Smooth muscle cell (in vitro differentiated cells): Measurements from ENCODE around the gene IRGQ. TPM values are rescaled to one million over a fixed set of nuclear protein-coding genes. Genes with fewer than 3 reads are reported as not detected.

Experiments
- DNase-seq: peaks from one replicate; lab custom pipeline; 2025; ENCODE audit not compliant: unreplicated experiment; lab: John Stamatoyannopoulos, UW
- H2AFZ ChIP-seq: fragments of 200-600 bp; sonication (generic); 2 replicates; pipeline ENCODE4 v1.6.0; 2016; ENCODE audit warnings: antibody characterized with exemption, low read depth, mild to moderate bottlenecking
- H3F3A ChIP-seq: fragments of 200-600 bp; sonication (generic); 2 replicates; pipeline ENCODE4 v1.6.0; 2017; ENCODE audit warnings: antibody characterized with exemption, low read depth
- H3K27ac ChIP-seq: fragments of 200-600 bp; sonication (generic); 2 replicates; pipeline ENCODE4 v1.5.1; 2016; ENCODE audit warnings: low read depth, mild to moderate bottlenecking
- H3K27me3 ChIP-seq: fragments of 200-600 bp; sonication (generic); 2 replicates; pipeline ENCODE4 v1.6.1; 2016; ENCODE audit warnings: low read depth, mild to moderate bottlenecking
- H3K36me3 ChIP-seq: fragments of 200-600 bp; sonication (generic); 2 replicates; pipeline ENCODE4 v1.5.1; 2016; ENCODE audit warnings: low read depth
- H3K4me1 ChIP-seq: fragments of 200-600 bp; sonication (generic); 2 replicates; pipeline ENCODE4 v1.5.1; 2016; ENCODE audit warnings: low read depth
- H3K4me2 ChIP-seq: fragments of 200-600 bp; sonication (generic); 2 replicates; pipeline ENCODE4 v1.6.0; 2016; ENCODE audit warnings: mild to moderate bottlenecking
- H3K4me3 ChIP-seq: fragments of 200-600 bp; sonication (generic); 2 replicates; pipeline ENCODE4 v1.5.1; 2016; ENCODE audit warnings: mild to moderate bottlenecking
- H3K79me2 ChIP-seq: fragments of 200-600 bp; sonication (generic); 2 replicates; pipeline ENCODE4 v1.6.0; 2016; ENCODE audit warnings: low read depth, mild to moderate bottlenecking
- H3K9ac ChIP-seq: fragments of 200-600 bp; sonication (generic); 2 replicates; pipeline ENCODE4 v1.6.0; 2016; ENCODE audit warnings: low read depth
- H3K9me3 ChIP-seq: fragments of 200-600 bp; sonication (generic); replicated peaks from 2 replicates; pipeline ENCODE4 v1.5.1; 2016; ENCODE audit warnings: low read depth
- H4K20me1 ChIP-seq: fragments of 200-600 bp; sonication (generic); 2 replicates; pipeline ENCODE4 v1.6.0; 2016; ENCODE audit warnings: low read depth
- WGBS: methylation state at CpG from one replicate; pipeline ENCODE4 v1.1.7; 2016; ENCODE audit warnings: low lambda C conversion rate; 5-methylcytosine and 5-hydroxymethylcytosine counted together
- polyA plus RNA-seq: library from polyadenylated mRNA; unstranded; fragments of >200 nt; fragmentation: Nextera tagmentation; extraction: Ambion mirVana; gene quantifications from 2 replicates; pipeline ENCODE4 v1.2.1, GENCODE V29; 2016
- total RNA-seq: library from RNA; depleted of rRNA; stranded (reverse); fragments of >200 nt; gene quantifications from 2 replicates; pipeline ENCODE4 v1.2.3, GENCODE V29; 2014
- TF ChIP-seq, protein P1 (sequence below): fragments of 200-600 bp; sonication (generic); IDR thresholded peaks from 2 replicates; pipeline ENCODE4 v1.5.1; 2017; ENCODE audit warnings: borderline replicate concordance, mild to moderate bottlenecking, antibody characterized with exemption; ENCODE audit not compliant: insufficient read depth, poor library complexity, severe bottlenecking

IRGQ gene
- total and polyA plus RNA-seq, 2 experiments from 2014 or later = 13.1 TPM

DNA sequence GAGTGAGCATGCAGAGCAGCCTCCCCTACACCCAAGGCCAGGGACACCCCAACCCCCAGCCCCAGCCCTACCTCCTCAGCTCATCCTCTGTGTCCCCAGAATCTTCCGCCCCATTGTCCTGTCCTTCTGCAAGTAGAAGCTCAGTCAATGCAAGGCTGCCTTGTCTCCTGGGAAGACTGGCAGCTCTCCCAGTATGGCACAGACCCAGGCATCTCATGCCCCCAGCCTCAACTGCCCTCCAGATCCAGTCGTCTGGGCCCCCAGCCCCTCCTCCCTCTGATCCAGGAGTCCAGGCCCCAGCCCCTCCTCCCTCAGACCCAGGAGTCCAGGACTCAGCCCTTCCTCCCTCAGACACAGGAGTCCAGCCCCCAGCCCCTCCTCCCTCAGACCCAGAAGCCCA lies 50.0 kb downstream of the IRGQ start:
- H3K4me3 ChIP-seq = no peak overlapping the region
- H2AFZ ChIP-seq = no peak overlapping the region
- WGBS = 100% methylated on average over 2 of the region's 2 CpGs

DNA sequence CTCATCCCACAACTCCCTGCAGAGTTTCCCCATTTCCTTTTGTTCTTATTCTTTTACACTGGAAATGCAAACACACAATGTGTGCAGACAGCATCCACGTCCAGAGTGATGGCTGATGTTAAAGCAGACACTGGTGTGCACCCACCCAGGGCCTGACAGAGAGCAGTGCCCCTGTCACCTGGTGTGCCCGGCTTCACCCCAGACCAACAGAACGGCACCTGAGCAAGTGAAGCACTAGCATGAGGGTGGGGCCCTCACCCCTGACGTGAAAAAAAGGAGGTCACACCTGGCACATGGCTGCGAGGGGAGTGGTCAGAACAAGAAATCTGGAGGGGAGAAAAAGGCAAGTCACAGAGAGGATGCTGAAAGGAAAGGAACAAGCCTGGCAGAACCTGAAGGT lies 50.7 kb downstream of the IRGQ start:
- WGBS = 95% methylated on average over 5 of the region's 5 CpGs
- H3K9ac ChIP-seq = no peak overlapping the region
- H3K36me3 ChIP-seq = no peaks in the 10 kb centered on the region
- no peaks in the 10 kb centered on the region for H3F3A ChIP-seq
- no peaks in the 10 kb centered on the region for H3K4me1 ChIP-seq
- H3K27ac ChIP-seq = no peak overlapping the region
- H3K4me2 ChIP-seq = no peak overlapping the region
- no peaks in the 10 kb centered on the region for H3K9me3 ChIP-seq
- no peak overlapping the region for H3K4me3 ChIP-seq
- no peak overlapping the region for H2AFZ ChIP-seq
- no peaks in the 10 kb centered on the region for H3K27me3 ChIP-seq
- TF ChIP-seq, protein P1, sequence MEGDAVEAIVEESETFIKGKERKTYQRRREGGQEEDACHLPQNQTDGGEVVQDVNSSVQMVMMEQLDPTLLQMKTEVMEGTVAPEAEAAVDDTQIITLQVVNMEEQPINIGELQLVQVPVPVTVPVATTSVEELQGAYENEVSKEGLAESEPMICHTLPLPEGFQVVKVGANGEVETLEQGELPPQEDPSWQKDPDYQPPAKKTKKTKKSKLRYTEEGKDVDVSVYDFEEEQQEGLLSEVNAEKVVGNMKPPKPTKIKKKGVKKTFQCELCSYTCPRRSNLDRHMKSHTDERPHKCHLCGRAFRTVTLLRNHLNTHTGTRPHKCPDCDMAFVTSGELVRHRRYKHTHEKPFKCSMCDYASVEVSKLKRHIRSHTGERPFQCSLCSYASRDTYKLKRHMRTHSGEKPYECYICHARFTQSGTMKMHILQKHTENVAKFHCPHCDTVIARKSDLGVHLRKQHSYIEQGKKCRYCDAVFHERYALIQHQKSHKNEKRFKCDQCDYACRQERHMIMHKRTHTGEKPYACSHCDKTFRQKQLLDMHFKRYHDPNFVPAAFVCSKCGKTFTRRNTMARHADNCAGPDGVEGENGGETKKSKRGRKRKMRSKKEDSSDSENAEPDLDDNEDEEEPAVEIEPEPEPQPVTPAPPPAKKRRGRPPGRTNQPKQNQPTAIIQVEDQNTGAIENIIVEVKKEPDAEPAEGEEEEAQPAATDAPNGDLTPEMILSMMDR = no peak
- no peak for DNase-seq
- no peaks in the 10 kb centered on the region for H4K20me1 ChIP-seq
- no peaks in the 10 kb centered on the region for H3K79me2 ChIP-seq

More for the DNA sequence above, 50.0 kb downstream of the IRGQ start:
- H3F3A ChIP-seq = no peaks in the 10 kb centered on the region
- H3K27ac ChIP-seq = no peak overlapping the region
- no peaks in the 10 kb centered on the region for H3K79me2 ChIP-seq
- DNase-seq = no peak
- no peaks in the 10 kb centered on the region for H3K36me3 ChIP-seq
- no peaks in the 10 kb centered on the region for H3K27me3 ChIP-seq
- no peaks in the 10 kb centered on the region for H4K20me1 ChIP-seq
- no peaks in the 10 kb centered on the region for H3K4me1 ChIP-seq
- no peak overlapping the region for H3K9ac ChIP-seq
- TF ChIP-seq, protein P1 = no peak
- no peaks in the 10 kb centered on the region for H3K9me3 ChIP-seq
- no peak overlapping the region for H3K4me2 ChIP-seq

DNA sequence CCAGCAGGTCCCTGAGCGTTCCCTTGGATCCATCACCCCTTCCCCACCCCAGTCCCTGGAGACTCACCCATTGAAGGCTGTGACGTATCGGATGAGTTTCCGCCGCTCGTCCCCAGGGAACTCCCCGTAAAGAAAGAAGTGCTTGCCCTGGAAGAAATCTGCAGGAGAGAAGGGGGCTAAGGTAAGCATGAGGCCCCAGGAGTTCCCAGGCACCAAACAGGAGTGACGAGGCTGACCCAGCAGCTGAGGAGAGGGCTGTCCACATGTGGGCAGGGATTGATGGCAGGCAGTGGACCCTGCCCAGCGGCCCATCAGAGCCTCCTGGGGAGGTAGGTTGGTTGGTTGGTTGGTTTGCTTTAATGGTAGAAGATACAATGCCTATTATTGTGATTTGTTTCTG lies 51.9 kb downstream of the IRGQ start:
- Histone ChIP-seq H3K27me3 (no peaks in the 10 kb centered on the region), H4K20me1 (no peaks in the 10 kb centered on the region), H3K4me3 (no peak overlapping the region), H3K27ac (no peak overlapping the region), H2AFZ (no peak overlapping the region), H3F3A (no peaks in the 10 kb centered on the region), H3K4me1 (no peaks in the 10 kb centered on the region), H3K9ac (no peak overlapping the region), H3K4me2 (no peak overlapping the region), H3K9me3 (no peaks in the 10 kb centered on the region), H3K79me2 (no peaks in the 10 kb centered on the region), H3K36me3 (peaks cover 2% of the 10 kb centered on the region)
- WGBS = 98% methylated on average over 9 of the region's 9 CpGs
- no peak for DNase-seq
- TF ChIP-seq, protein P1 = no peak

DNA sequence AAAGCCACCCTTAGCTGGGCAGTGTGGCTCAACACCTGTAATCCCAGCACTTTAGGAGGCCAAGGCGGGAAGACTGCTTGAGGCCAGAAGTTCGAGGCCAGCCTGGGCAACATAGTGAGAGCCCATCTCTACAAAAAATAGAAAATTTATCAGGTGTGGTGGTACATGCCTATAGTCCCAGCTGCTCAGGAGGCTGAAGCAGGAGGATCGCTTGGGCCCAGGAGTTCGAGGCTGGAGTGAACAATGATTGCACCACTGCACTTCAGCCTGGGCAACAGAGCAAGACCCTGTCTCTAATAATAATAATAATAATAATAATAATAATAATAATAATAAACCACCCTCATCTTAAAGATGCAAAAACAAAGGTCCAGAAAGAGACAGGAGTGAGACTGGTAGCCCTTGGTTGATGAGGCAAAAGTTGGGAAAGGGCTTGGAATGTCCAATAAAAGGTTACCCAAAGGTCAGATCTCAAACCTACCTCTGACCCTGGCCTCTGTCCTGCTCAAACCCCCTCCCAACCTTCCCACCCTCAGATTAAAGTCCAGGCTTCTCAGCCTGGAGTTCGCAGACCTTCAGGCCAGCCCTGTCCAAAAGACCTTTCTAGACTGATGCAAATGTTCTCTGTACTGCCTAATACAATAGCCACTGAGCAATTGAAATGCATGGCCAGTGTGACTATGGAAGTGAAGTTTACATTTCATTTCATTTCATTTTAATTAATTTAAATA lies 53.8 kb downstream of the IRGQ start:
- Histone ChIP-seq H3K27me3 (no peaks in the 10 kb centered on the region), H3K9me3 (no peaks in the 10 kb centered on the region), H3K4me1 (no peaks in the 10 kb centered on the region), H3K4me2 (no peak overlapping the region), H3K27ac (no peak overlapping the region), H3K79me2 (no peaks in the 10 kb centered on the region), H3K9ac (no peak overlapping the region), H3F3A (no peaks in the 10 kb centered on the region), H3K36me3 (peaks cover 14% of the 10 kb centered on the region), H2AFZ (no peak overlapping the region), H4K20me1 (no peaks in the 10 kb centered on the region), H3K4me3 (no peak overlapping the region)
- no peak for DNase-seq
- 99% methylated on average over 5 of the region's 5 CpGs for WGBS
- TF ChIP-seq, protein P1 = no peak
